ENCODE results near the gene TMPRSS15.

- TF ChIP-seq, protein P1, sequence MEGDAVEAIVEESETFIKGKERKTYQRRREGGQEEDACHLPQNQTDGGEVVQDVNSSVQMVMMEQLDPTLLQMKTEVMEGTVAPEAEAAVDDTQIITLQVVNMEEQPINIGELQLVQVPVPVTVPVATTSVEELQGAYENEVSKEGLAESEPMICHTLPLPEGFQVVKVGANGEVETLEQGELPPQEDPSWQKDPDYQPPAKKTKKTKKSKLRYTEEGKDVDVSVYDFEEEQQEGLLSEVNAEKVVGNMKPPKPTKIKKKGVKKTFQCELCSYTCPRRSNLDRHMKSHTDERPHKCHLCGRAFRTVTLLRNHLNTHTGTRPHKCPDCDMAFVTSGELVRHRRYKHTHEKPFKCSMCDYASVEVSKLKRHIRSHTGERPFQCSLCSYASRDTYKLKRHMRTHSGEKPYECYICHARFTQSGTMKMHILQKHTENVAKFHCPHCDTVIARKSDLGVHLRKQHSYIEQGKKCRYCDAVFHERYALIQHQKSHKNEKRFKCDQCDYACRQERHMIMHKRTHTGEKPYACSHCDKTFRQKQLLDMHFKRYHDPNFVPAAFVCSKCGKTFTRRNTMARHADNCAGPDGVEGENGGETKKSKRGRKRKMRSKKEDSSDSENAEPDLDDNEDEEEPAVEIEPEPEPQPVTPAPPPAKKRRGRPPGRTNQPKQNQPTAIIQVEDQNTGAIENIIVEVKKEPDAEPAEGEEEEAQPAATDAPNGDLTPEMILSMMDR (IDR thresholded peaks at IDR 0.05): no peak
- no peak for TF ChIP-seq POLR2A (IDR thresholded peaks at IDR 0.05)
Observed at GRCh38 chr21:18334066-18334465, 69.5 kb downstream of the TMPRSS15 start.

Measured in thyroid gland (tissue), 4 donors.